CD14-positive monocyte (primary cell): Measurements from ENCODE around the gene SLC12A9. TPM values are rescaled to one million over a fixed set of nuclear protein-coding genes. Genes with fewer than 3 reads are reported as not detected.

Experiments used
- DNase-seq, 3 donors: peaks; one replicate each; pipeline ENCODE4 v3.0.0-alpha.2; 2011 to 2022
- H2AFZ ChIP-seq: 2 replicates; pipeline ENCODE4 v1.6.0; 2012; ENCODE audit warnings: mild to moderate bottlenecking, low read depth, low read length, inconsistent platforms; ENCODE audit not compliant: insufficient read depth, poor library complexity, severe bottlenecking
- H3K27ac ChIP-seq, 2 donors: 1 replicate in 1 of 2; 2 replicates in 1 of 2; pipeline ENCODE4 v1.5.1; 2012 to 2013; ENCODE audit warnings: low read length in 2 of 2, control low read depth in 1 of 2, inconsistent platforms in 1 of 2, low read depth in 1 of 2, mild to moderate bottlenecking in 1 of 2
- H3K27me3 ChIP-seq, 2 donors: one replicate each; pipeline versions ENCODE4 v1.6.0 to v1.6.1; 2011 to 2013; ENCODE audit warnings: low read length in 2 of 2; ENCODE audit not compliant: control insufficient read depth in 2 of 2, insufficient read depth in 2 of 2
- H3K36me3 ChIP-seq, 2 donors: replicated peaks in 1 of 2; 1 replicate in 1 of 2; 2 replicates in 1 of 2; pipeline versions ENCODE4 v1.5.1 to v1.6.1; 2012 to 2013; ENCODE audit warnings: low read length in 2 of 2, control low read depth in 1 of 2, inconsistent platforms in 1 of 2, mild to moderate bottlenecking in 1 of 2; ENCODE audit not compliant: insufficient read depth in 2 of 2, control insufficient read depth in 1 of 2
- H3K4me1 ChIP-seq, 2 donors: 1 replicate in 1 of 2; 2 replicates in 1 of 2; pipeline versions ENCODE4 v1.5.1 to v1.6.1; 2012 to 2013; ENCODE audit warnings: low read length in 2 of 2, control low read depth in 1 of 2, inconsistent platforms in 1 of 2, mild to moderate bottlenecking in 1 of 2, moderate library complexity in 1 of 2; ENCODE audit not compliant: insufficient read depth in 2 of 2, control insufficient read depth in 1 of 2
- H3K4me2 ChIP-seq: replicated peaks from 2 replicates; pipeline ENCODE3; 2012; ENCODE audit warnings: low read length, moderate library complexity, mild to moderate bottlenecking; ENCODE audit not compliant: poor library complexity, severe bottlenecking; ENCODE audit errors: extremely low read depth
- H3K4me3 ChIP-seq, 3 experiments: fragments of 200-600 bp in 1 of 3; sonication (generic) in 1 of 3; replicated peaks in 1 of 3; 1 replicate in 2 of 3; 2 replicates in 1 of 3; pipeline ENCODE4 v1.5.1; 2011 to 2013; ENCODE audit warnings: low read length in 3 of 3, mild to moderate bottlenecking in 3 of 3, control low read depth in 2 of 3, low read depth in 2 of 3, inconsistent platforms in 1 of 3, moderate library complexity in 1 of 3
- H3K79me2 ChIP-seq: 2 replicates; pipeline ENCODE4 v1.6.0; 2012; ENCODE audit warnings: mild to moderate bottlenecking, control low read depth, inconsistent platforms, low read length, moderate library complexity; ENCODE audit not compliant: insufficient read depth
- H3K9ac ChIP-seq: 2 replicates; pipeline ENCODE4 v1.6.0; 2017; ENCODE audit warnings: low read length, mild to moderate bottlenecking; ENCODE audit not compliant: insufficient read depth, poor library complexity, severe bottlenecking
- H3K9me3 ChIP-seq, 2 donors: replicated peaks in 1 of 2; 1 replicate in 1 of 2; 2 replicates in 1 of 2; pipeline versions ENCODE4 v1.5.1 to v1.6.1; 2012 to 2013; ENCODE audit warnings: low read length in 2 of 2, control low read depth in 1 of 2; ENCODE audit not compliant: control insufficient read depth in 1 of 2, insufficient read depth in 1 of 2
- H4K20me1 ChIP-seq: 2 replicates; pipeline ENCODE4 v1.6.0; 2012; ENCODE audit warnings: mild to moderate bottlenecking, low read length, control low read depth, moderate library complexity; ENCODE audit not compliant: insufficient read depth
- H3K27ac Mint-ChIP-seq, 7 donors: one replicate each; pipeline ENCODE4 v1.8.0; 2020; ENCODE audit warnings: mild to moderate bottlenecking in 7 of 7, mixed read lengths in 7 of 7, moderate library complexity in 6 of 7, inconsistent platforms in 2 of 7
- H3K27me3 Mint-ChIP-seq, 3 donors: one replicate each; pipeline ENCODE4 v1.8.0; 2021 to 2022; ENCODE audit warnings: low read depth in 3 of 3, mild to moderate bottlenecking in 3 of 3, mixed read lengths in 3 of 3, moderate library complexity in 3 of 3, inconsistent platforms in 1 of 3
- H3K36me3 Mint-ChIP-seq, 2 donors: one replicate each; pipeline ENCODE4 v1.8.0; 2020; ENCODE audit warnings: mixed read lengths in 2 of 2, inconsistent platforms in 1 of 2, mild to moderate bottlenecking in 1 of 2
- H3K4me1 Mint-ChIP-seq: one replicate; pipeline ENCODE4 v1.8.0; 2020; ENCODE audit warnings: mild to moderate bottlenecking, mixed read lengths
- H3K4me3 Mint-ChIP-seq, 2 donors: one replicate each; pipeline ENCODE4 v1.8.0; 2020; ENCODE audit warnings: mild to moderate bottlenecking in 2 of 2, mixed read lengths in 2 of 2, moderate library complexity in 1 of 2
- H3K9me3 Mint-ChIP-seq, 7 donors: one replicate each; pipeline ENCODE4 v1.8.0; 2020 to 2022; ENCODE audit warnings: mixed read lengths in 7 of 7, mild to moderate bottlenecking in 6 of 7, moderate library complexity in 6 of 7, inconsistent platforms in 2 of 7
- CTCF ChIP-seq: fragments of 200-600 bp; IDR thresholded peaks from one replicate; pipeline ENCODE4 v1.8.0; 2022; ENCODE audit warnings: antibody characterized with exemption, mild to moderate bottlenecking
- WGBS: methylation state at CpG from one replicate; pipeline ENCODE4 v1.1.5; 2013; ENCODE audit warnings: missing lambda C conversion rate; ENCODE audit not compliant: insufficient coverage; 5-methylcytosine and 5-hydroxymethylcytosine counted together
- intact Hi-C, 2 donors: fragments of 100-400 bp; cut with micrococcal nuclease; formaldehyde crosslinking; loops; one replicate each; pipeline versions ENCODE4 v1.15.0 to v1.15.1; 2023
- polyA plus RNA-seq, 3 donors: library from polyadenylated mRNA; depleted of rRNA in 1 of 3; unstranded in 2 of 3; stranded (reverse) in 1 of 3; fragments of 300-500 nt in 2 of 3; fragments of >200 nt in 1 of 3; fragmentation: Illumina TruSeq in 2 of 3; gene quantifications; 1 replicate in 2 of 3; 2 replicates in 1 of 3; pipeline ENCODE4 v1.2.3, GENCODE V29; 2012 to 2021

The SLC12A9 gene
- polyA plus RNA-seq, 3 donors, result 18.8 to 119 (median 19.3) TPM

- peaks cover 42 to 73% of the 10 kb centered on the region in 2 donors for H3K36me3 ChIP-seq
- no peaks in the 10 kb centered on the region for H3K9me3 ChIP-seq
- H3K27me3 Mint-ChIP-seq, result peaks cover 0 to 8% (median 1%) of the 10 kb centered on the region in 3 donors
- no peak overlapping the region for H3K27ac ChIP-seq
- no peak for DNase-seq
- H3K27me3 ChIP-seq, result no peaks in the 10 kb centered on the region
- 85% methylated on average over 10 of the region's 11 CpGs for WGBS
- H3K4me3 Mint-ChIP-seq, result no peak overlapping the region
- H3K4me3 ChIP-seq, result no peak overlapping the region
- peaks cover 0 to 2% (median 0%) of the 10 kb centered on the region in 7 donors for H3K9me3 Mint-ChIP-seq
- H3K36me3 Mint-ChIP-seq, result peaks cover 70 to 78% of the 10 kb centered on the region in 2 donors
- intact Hi-C loops, result no loop called here
- H3K79me2 ChIP-seq, result peaks cover 69% of the 10 kb centered on the region
- H3K27ac Mint-ChIP-seq, result peak overlapping the region in 2 of 7 donors; percentile 31 to 32
- H4K20me1 ChIP-seq, result peaks cover 87% of the 10 kb centered on the region
- H3K4me2 ChIP-seq, result no peak overlapping the region
- H3K9ac ChIP-seq, result no peak overlapping the region
- no peak for TF ChIP-seq CTCF
- H2AFZ ChIP-seq, result no peak overlapping the region
- peaks cover 22% of the 10 kb centered on the region for H3K4me1 Mint-ChIP-seq
- H3K4me1 ChIP-seq, result peaks cover 12 to 20% of the 10 kb centered on the region in 2 donors
These were observed 27.3 kb downstream of the SLC12A9 start for GRCh38 chr7:100879685-100880261.

GRCh38 chr7:100880645-100881044 is 28.1 kb downstream of the SLC12A9 start:
- peaks cover 89% of the 10 kb centered on the region for H4K20me1 ChIP-seq
- intact Hi-C loops, result no loop called here
- Mint-ChIP-seq H3K9me3 (peaks cover 0 to 2% (median 0%) of the 10 kb centered on the region in 7 donors), H3K27me3 (peaks cover 1 to 9% (median 2%) of the 10 kb centered on the region in 3 donors), H3K27ac (peak overlapping the region in 3 of 7 donors; percentile 2 to 54 (median 35)), H3K36me3 (peaks cover 79 to 87% of the 10 kb centered on the region in 2 donors), H3K4me3 (no peak overlapping the region), H3K4me1 (peaks cover 23% of the 10 kb centered on the region)
- H3K79me2 ChIP-seq, result peaks cover 62% of the 10 kb centered on the region
- H3K27ac ChIP-seq, result no peak overlapping the region
- peaks cover 9 to 22% of the 10 kb centered on the region in 2 donors for H3K4me1 ChIP-seq
- TF ChIP-seq CTCF, result no peak
- 98% methylated on average over 7 of the region's 7 CpGs for WGBS
- H3K36me3 ChIP-seq, result peaks cover 50 to 82% of the 10 kb centered on the region in 2 donors
- H3K9ac ChIP-seq, result no peak overlapping the region
- H3K9me3 ChIP-seq, result no peaks in the 10 kb centered on the region
- H2AFZ ChIP-seq, result no peak overlapping the region
- no peak overlapping the region for H3K4me2 ChIP-seq
- no peak overlapping the region for H3K4me3 ChIP-seq
- H3K27me3 ChIP-seq, result no peaks in the 10 kb centered on the region
- DNase-seq, result no peak
